Myocyte (in vitro differentiated cells): ENCODE measurements around the gene TTLL1. TPM values are rescaled to one million over a fixed set of nuclear protein-coding genes. Genes with fewer than 3 reads are reported as not detected.

Experiments
- DNase-seq: peaks from one replicate; pipeline ENCODE4 v3.0.0-alpha.2; 2012; ENCODE audit warnings: low read depth
- total RNA-seq: library from RNA; depleted of rRNA; stranded (reverse); fragments of >200 nt; gene quantifications from 2 replicates; pipeline ENCODE4 v1.2.3, GENCODE V29; 2014

TTLL1 gene
- total RNA-seq, 1 donor from 2014 or later, result 10.8 TPM

DNA sequence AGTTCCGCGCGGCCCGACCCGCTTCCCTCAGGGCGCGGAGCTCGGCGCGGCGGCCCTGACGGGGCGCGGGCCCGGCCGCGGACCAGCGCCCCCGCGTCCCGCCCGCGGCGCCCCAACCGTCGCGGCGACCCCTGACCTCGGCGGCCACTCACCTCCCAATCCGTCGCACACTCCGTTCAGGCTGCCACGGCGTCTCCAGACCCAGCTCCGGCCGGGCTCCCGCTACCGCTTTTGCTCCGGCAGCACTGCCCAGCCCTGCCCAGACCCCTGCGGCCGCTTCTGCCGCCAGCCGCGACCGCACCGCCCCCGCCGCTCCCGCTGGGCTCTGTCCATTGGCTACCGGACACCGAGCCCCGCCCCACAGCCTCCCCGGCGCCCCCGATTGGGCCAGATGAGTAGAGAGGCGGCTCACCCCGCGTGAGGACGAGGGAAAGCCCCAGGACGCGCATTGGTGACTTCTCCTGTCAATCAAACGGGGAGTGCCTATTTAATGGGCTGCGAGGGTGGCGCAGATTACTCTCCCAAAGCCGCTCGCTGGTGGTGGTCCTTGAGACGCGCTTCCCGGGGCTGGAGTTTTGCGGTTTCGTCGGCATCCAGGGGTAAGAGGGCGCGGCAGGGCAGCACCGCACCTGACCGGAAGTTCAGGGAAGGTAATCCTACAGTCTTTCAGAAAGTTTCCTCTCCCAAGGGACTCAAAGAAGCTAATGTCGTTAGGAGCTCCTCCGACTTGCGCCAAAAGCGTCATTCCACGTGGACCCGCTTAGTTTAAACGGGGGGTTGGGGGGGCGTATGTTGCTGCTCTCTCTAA is 74.1 kb downstream of the TTLL1 start, which contains the start of gene PACSIN2:
Gene PACSIN2 (minus strand): TSS at position 281 of the 808 bp plus-strand sequence. CDS start 103,069 bp downstream, outside the sequence.
- peak; percentile 99 for DNase-seq

DNA sequence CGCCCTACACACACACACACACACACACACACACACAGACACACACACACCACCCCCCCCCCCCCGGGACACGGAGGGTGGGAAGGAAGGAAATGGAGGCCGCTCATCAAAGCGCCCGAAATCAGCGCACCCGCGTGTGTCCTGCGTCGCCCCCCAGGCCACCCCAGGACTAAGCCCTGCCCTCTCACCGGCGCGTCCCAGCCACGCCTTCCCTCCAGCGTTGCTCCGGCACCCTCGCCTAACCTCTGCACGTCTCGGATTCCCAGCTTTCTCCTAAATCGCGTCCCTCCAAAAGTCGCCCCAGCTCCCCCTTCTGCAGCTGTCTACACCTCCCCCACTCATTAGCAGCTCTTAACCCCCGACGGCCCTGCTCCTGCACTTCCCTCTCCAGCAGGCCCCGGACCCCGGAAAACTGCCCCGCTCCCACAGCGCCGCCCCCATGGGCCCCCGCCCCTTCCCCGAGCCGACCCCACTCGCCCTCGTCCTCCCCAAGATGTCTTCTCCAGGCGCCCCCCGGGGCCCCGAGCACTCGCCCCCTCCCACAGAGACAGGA is 74.8 kb downstream of the TTLL1 start:
- peak; percentile 61 for DNase-seq

DNA sequence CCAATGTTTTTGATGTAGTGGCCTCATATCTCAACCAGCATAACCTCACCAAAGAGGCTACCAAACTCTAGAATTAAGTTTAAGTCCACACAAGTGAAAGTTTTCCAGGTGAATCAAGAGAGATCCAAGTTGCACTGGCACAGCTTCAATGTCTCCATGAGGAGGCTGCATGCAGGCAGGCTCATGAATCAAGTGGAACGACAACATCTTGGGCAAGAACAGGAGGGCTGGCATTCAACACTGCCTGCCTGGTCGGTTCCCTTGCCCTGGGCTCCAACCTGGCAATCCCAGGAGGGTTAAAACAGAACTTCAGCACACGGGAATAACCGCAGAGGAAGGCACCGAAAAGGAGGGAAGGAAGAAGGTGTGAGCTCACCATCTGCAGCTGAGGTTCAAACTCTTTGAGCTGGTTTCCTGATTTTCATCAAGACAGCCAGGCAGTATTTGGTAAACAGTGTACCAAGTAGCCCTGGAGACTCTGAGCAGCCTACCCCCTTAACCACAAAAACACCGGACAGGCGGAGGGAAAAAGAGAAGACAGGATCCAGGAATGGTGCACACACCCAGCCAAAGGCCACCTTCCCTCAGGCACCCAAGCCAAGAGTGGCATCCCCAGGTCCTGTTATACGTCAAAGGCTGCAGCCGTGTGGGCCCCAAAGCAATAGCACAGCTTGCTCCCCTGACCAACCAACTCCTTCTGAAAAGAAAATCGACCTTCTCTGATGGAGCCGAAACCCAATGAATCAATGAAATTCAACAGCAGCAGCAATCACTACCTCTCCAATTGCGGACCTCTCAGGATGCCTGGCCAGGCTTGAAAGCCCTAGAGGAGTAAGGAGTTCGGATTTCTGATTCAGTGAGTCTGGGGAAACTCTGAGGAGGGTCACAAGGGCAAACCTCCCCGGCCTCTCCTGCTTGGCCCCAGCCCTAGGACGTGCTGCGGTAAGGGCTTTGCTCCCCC is 75.6 kb downstream of the TTLL1 start:
- peak; percentile 44 for DNase-seq

DNA sequence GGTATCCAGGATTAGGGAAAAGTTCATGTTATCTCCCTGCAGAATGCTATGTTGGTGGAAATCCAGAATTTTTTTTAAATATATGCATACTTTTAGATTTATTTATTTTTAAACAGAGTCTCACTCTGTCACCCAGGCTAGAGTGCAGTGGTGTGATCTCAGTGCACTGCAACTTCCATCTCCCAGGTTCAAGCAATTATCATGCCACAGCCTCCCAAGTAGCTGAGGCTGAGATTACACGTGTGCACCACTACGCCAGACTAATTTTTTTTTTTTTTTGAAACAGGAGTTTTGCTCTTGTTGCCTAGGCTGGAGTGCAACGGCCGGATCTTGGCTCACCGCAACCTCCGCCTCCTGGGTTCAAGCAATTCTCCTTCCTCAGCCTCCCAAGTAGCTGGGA is 76.8 kb downstream of the TTLL1 start:
- DNase-seq, result no peak

DNA sequence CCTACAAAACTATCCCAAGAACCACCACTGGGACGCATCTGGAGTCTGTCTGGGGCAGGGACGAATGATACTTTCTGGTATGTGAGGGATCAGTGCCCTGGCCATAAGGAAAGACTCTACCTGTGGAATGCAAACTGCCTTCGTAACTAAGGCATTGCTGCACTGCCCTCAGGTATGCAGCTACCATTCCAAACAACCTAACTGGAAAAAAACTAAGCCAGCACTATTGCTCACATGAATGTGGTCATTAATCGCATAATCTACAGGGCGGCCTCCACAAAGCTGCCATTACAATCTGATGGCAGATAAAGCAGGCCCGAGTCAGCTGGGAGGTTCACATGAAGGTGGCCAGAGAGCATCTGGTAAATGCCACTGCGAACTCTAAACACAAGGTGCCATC is 78.1 kb downstream of the TTLL1 start:
- DNase-seq, result no peak

DNA sequence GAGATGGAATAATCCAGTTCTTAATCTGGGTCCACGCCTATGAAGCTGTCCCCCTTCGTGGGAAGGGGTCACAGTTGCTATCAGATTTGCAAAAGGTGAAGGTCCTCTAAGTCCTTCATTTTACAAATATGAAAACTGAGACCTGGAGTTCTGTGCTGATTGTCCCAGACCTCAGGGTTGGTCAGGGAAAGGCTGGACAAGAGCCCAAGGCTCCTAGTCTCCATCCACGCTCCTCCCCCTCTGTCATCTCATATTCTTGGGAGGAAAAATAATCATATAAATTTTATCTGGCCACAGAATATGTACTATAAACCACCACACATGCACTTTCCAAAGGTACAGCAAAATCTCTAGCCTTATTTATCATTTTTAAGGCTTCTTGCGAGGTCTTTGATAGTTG is 79.7 kb downstream of the TTLL1 start:
- DNase-seq, result peak; percentile 36

DNA sequence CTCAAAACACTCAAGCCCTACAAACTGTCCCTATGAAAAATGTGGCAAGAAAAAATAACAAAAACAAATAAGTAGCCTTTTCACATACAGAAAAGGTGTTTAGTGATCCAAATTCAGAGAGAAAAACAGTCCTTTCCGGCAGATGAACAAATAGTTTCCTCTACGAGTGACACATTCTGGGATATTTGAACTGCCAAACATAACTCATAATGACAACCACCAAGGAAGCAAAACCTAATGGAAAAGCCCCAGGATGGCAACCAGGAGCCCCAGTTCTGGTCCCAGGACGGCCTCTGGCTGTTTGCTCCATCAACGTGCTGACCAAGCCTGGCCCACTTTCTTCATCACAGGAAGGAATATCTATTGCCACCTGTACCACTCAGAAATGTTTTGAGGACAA is 80.3 kb downstream of the TTLL1 start:
- no peak for DNase-seq

DNA sequence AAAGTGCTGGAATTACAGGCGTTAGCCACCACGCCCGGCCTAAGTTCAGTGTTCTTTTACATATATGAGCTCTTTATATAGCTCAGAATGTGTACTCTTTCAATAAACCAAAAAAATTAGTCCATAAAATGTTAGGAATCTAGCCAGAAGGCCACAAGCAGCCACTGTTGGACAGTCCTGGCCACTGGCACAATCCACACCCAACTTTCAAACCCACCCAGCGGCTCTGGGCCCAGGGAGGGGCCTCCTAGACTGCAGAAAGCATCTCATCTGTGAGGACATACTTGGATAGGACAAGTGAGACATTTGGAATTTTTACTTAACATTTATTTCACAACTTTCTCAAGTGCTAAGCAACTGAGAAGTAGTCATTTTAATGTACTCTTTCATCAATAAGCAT is 80.7 kb downstream of the TTLL1 start:
- peak; percentile 79 for DNase-seq

DNA sequence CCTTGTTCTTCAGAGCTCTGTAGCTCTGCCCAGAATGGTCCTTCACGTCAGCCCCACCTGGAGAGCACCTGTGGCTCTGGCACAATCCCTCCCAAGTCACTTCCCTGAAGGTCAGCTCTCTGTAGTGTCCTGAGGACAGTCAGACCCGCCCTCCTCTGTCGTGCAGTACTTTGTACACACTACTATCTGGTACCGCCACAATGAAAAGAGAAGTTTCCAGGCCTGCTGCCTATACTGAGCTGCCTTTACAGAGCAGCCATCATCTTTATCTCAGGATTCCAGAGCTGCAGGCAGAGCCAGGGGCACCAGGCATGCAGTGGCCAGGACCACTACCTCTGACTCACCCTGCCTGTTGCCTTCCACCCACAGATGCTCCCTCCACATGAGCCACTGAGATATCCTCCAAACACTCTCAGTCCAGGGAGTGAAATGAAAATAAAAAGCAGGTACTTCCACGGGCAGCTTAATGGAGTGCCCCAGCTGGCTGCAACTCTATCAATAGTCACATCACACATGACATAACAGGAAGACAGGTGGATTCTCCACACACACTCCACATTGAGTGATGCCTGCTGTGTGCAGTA is 81.6 kb downstream of the TTLL1 start:
- DNase-seq, result peak; percentile 89

DNA sequence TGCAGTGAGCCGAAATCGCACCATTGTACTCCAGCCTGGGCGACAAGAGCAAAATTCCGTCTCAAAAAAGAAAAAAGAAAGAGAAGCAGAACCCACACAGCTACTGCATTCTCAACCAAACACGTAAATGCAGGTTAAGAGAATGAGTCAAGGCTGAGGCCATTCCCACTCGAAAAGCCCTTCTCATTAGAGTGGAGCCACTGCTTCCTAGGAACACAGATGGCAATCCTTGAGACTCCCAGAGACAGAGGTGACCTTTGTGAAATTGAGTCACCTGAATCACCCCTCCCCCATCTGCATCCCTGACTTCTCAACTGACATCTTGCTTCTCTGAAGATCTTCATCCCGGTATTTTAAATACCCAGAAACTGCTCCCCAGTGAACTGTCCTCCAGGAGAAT is 82.4 kb downstream of the TTLL1 start:
- no peak for DNase-seq

DNA sequence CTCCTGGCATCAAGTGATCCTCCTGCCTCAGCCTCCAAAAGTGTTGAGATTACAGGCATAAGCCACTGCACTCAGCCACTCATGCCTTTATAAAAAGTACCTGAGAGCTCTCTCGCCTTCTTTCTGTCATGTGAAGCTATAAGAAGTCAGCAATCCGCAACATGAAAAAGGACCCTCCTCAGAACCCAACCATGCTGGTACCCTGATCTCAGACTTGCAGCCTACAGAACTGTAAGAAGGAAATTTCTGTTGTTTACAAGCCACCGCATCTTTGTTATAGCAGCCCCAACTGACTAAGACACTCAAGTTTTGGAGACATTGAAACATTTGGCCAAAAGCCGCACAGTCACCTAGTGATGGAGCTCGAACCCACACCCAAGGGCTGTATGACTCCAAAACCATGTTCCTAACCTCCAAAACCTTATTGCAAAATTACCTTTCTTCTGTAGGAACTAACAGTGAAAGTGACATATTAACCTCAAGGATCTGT is 83.1 kb downstream of the TTLL1 start:
- no peak for DNase-seq

DNA sequence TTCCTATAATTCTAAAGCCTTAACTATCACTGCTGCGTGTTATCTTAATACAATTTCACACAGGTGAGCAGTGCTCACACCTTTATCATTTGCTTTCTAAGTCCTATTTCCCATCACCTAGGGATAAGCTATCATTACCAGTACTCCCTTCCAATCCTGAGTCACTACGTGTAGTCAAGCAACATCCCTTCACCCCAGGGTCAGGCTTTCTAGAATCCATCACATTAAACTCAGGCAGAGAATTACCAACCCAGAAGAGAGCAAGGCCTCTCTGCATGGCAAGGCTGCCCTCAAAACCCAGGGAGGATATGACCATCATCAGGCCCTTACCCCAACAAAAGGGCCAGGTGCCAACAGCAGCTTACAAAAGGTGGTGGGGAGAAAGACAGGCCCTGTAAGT is 84.1 kb downstream of the TTLL1 start:
- no peak for DNase-seq

DNA sequence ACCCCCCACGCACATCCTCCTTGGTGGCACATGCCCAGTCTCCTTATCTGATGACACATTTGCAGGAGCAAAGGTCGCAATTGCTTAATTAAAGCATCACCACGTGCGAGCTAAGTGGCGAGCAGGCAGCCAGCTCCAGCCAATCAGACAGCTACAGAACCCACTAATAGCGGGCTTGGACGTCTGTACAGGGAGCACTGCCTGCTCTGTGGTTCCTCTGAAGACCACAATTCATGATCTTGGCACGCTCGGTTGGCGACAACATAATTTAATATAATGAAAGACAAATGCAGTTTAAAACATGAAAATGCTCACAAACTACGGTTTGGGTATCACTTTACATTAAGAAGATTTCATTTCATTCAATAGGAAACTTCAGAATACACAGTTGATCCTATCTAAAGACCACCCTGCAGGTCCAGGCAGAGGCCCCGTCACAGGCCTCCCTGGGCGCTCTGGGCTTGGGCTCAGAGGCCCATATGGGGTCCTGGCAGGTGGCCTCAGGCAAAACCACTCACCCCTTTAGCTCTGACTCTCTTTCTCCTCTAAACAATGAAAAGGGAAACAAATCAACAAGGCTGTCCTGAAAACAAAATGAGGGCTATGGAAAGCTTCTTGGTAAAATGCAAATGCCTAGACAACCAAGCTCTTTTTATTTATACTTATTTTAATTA is 84.7 kb downstream of the TTLL1 start:
- DNase-seq, result peak; percentile 46

DNA sequence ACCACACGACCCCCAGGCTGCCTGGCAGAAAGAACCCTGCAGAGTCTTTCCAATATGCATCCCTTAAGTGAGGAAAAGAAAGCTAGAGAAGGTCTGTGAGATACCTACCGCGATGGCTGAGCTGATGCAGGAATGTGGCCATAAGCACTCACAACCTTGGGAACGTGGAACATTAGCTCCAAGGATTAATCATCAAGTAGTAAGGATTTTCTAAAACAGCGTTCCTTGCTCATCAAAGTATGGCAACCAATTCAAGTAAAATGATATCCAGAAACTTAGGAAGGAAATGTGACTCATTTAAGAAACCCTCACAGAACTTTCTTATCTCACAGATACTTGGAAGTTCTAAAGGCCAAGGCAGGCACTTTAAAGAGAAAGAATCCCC is 87.0 kb downstream of the TTLL1 start:
- no peak for DNase-seq

DNA sequence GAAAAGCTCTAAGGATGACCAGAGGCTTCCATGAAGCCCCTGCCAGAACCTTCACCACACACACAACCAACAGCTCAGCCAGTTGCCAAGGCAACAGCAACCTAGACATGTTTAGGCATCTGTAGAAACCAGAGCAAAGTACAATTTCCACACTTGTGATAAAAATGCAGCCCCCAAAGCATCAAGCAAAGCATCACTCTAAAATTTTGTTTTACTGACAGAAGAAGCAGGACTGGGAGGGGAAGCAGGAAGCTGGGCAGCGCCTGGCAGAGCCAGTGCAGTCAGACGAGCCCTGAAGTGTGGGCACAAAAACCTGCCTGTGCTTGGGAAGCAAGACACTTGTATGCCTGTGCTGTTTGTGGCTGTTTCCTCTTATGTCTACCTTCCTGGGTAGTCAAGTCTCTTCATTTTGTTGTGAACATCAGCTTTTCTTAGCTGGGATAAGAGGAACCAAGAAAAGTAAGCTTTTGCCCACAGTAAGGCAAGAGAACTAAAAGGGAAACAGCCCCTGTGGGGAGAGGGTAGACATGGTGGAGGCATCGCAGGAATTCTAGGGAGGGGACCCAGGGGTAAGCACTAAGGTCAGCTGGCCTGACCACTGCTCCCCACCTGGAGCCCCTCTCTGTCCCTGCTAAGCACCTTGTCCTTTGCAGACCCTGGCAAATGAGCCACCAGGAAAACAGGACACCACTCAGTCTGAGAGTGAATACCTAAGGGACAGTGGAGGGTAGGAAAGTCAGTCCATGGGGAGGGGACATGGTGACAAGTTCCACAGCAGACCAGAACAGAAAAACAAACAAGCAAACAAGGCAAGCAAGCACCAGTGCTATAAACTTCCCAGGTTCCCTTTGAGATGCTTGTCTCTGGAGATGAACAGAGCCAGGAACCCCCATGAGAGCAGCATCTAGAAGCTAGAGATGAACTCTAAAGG is 87.7 kb downstream of the TTLL1 start:
- DNase-seq, result peak; percentile 32

DNA sequence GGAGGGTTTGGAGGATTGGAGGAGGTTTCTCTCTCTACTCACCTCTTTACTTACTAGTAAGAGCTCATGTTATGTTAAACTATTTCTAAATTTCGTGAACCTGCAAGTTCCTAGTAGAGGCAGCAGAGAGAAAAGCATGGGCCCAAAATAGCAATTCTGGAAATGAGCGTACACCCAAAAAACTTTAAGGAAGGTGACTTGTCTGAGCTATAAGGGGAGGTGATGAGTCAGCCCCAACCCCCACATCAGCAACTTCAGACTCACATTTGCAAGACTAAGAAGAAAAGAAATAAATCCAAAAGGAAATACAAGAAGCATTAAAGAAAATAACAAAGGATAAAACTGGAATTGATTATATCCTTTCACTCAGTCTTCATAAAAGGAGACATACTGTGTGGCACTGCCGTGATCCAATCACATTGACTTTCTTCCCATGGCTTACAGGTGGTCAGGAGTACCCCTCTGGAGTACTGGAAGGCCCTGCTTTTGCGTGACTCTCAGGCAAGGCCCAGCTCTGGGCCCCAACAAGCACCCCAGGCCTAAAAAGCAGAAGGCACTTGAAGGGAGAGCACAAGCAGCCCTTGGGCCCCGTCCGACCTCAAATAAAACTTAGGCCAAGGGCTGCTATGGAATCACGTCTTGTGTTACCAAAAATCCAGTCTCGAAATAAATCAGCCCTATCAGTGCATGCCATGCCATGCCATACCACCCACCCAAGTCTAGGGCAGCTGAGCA is 88.6 kb downstream of the TTLL1 start:
- no peak for DNase-seq

DNA sequence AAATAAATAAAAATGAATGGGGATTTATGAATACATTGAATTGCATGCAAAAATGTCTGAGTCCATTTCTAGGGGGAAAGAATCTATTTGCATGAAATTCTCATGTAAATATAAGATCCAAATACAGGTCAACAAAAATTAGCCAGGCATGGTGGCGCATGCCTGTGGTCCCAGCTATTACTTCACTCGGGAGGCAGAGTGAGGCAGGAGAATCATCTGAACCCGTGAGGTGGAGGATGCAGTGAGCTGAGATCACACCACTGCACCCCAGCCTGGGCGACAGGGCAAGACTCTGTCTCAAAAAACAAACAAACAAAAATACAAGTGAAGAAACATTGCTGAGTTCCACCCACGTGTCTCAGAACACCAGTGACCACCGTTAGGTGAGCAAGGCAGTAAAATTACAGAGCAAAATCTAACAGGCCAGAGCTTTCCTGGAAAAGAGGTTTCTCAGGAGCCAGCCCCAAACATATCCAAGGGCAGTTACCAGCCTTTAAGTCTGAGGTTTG is 91.6 kb downstream of the TTLL1 start:
- DNase-seq, result no peak

DNA sequence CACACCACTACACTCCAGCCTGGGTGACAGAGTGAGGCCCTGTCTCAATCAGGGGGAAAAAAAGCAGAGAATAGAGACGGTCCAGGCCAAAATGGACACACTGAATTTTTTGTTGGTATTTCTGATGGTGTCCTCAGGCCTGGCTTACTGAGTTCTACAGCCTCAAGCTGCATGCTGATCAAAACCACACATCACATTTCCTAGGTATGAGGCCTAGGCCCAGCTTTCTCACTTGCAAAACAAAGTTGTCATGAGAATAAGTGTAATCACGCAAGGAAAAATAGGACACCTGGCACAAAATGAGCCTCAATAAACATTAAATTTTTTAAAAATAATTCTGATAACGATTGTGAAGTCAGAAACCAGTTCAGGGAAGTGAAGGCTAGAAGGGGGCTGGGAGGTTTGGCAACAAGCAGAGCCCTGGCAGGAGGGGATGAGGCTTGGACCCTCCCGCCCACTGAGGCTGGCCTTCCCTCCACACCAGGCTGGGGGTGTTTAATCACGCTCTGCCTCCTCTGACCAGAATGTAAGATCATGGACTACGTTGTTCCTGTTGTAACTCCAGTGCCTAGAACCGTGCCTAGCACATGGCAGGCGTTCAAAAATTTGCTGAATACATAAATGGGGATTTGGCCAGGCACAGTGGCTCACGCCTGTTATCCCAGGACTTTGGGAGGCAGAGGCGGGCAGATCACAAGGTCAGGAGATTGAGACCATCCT is 92.4 kb downstream of the TTLL1 start:
- no peak for DNase-seq
